Measurements from ENCODE around the gene TNFRSF12A. TPM values are rescaled to one million over a fixed set of nuclear protein-coding genes. Genes with fewer than 3 reads are reported as not detected.
A peak's percentile ranks its signal among the peaks of the same experiment; 100 is the strongest.

TNFRSF12A gene
- polyA plus RNA-seq, 2 of the 4 experiments (the other 2 are of a cell fraction) = 111 to 314 TPM

GRCh38 chr16:3028716-3029319, 8.7 kb downstream of the TNFRSF12A start:
- ChIA-PET CTCF (interaction anchor here (0.6 to 11.0 kb wide), 14 partner anchors 10 to 543 kb away, joined by 3 to 214 read pairs (median 6); partner anchors contain the start of genes BICDL2, CLDN6, CLDN9 and TNFRSF12A), POLR2A (interaction anchor here (1.2 to 2.0 kb wide), 3 partner anchors 9 to 129 kb away, joined by 4 to 13 read pairs (median 7); partner anchors contain the start of gene TNFRSF12A)
- 75% methylated on average over 9 of the region's 15 CpGs for WGBS (ENCODE audit: missing lambda C conversion rate)
- no peak for DNase-seq (ENCODE audit: low read depth in 1 of 2, low spot score in 1 of 2)
- no peak for ATAC-seq
- Histone ChIP-seq H3K4me2 (peak overlapping the region; percentile 76), H3K4me3 (no peak overlapping the region), H3K4me1 (peaks cover 18% of the 10 kb centered on the region), H3K27ac (peak overlapping the region in 1 of 2 experiments; percentile 32; a peak in 1 of 6 replicates), H3K9me3 (no peaks in the 10 kb centered on the region)
- TF ChIP-seq CBX8 (IDR thresholded peaks at IDR 0.05) (no peak), CEBPB (IDR thresholded peaks at IDR 0.05) (no peak), RARB (CRISPR knock-in tag; IDR thresholded peaks at IDR 0.05) (no peak), NR3C1 (IDR thresholded peaks at IDR 0.05) (no peak), MAZ (IDR thresholded peaks at IDR 0.05; ENCODE audit: borderline replicate concordance, low read depth, low read length) (no peak), TFCP2L1 (CRISPR knock-in tag; IDR thresholded peaks at IDR 0.05) (no peak), POLR2AphosphoS2 (conservative IDR thresholded peaks at IDR 0.05; ENCODE audit: low read length) (peak; percentile 43; the same call in 1 of the 2 replicates), PHF8 (IDR thresholded peaks at IDR 0.05; ENCODE audit: borderline replicate concordance, low read depth) (no peak), HEYL (CRISPR knock-in tag; IDR thresholded peaks at IDR 0.05) (no peak), CTCF (IDR thresholded peaks at IDR 0.05) (no peak), NFE2L2 (conservative IDR thresholded peaks at IDR 0.05; ENCODE audit: low read length) (no peak), HDAC2 (IDR thresholded peaks at IDR 0.05) (no peak), RFX5 (IDR thresholded peaks at IDR 0.05) (no peak), ZFP36 (IDR thresholded peaks at IDR 0.05; ENCODE audit: borderline replicate concordance, partially characterized antibody) (peak; percentile 96), ZSCAN20 (CRISPR knock-in tag; IDR thresholded peaks at IDR 0.05) (no peak), HMGXB4 (CRISPR knock-in tag; IDR thresholded peaks at IDR 0.05; ENCODE audit: borderline replicate concordance) (0 out of 2 replicates have a peak, but pooled peaks have one; percentile 1), FOSL2 (IDR thresholded peaks at IDR 0.05) (no peak), FOSL2 (CRISPR knock-in tag; IDR thresholded peaks at IDR 0.05) (no peak)
- TF ChIP-seq, protein P1, sequence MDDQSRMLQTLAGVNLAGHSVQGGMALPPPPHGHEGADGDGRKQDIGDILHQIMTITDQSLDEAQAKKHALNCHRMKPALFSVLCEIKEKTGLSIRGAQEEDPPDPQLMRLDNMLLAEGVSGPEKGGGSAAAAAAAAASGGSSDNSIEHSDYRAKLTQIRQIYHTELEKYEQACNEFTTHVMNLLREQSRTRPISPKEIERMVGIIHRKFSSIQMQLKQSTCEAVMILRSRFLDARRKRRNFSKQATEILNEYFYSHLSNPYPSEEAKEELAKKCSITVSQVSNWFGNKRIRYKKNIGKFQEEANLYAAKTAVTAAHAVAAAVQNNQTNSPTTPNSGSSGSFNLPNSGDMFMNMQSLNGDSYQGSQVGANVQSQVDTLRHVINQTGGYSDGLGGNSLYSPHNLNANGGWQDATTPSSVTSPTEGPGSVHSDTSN (IDR thresholded peaks at IDR 0.05) = no peak
- FAIRE-seq = no peak

GRCh38 chr16:3029491-3030221, 9.5 kb downstream of the TNFRSF12A start:
- no peak overlapping the region for H3K4me3 ChIP-seq
- FAIRE-seq (no peak), ATAC-seq (no peak)

More at GRCh38 chr16:3029491-3030221, 9.5 kb downstream of the TNFRSF12A start:
- no peak overlapping the region for H3K27ac ChIP-seq
- TF ChIP-seq TP53 (CRISPR knock-in tag; IDR thresholded peaks at IDR 0.05) (no peak), NR3C1 (IDR thresholded peaks at IDR 0.05) (no peak), POLR2AphosphoS2 (conservative IDR thresholded peaks at IDR 0.05; ENCODE audit: low read length) (peak; percentile 40)
- POLR2A ChIA-PET = interaction anchor here (2.0 to 3.8 kb wide), 3 partner anchors 9 to 26 kb away, joined by 7 to 40 read pairs (median 13); partner anchors contain the start of gene TNFRSF12A
- peaks cover 15% of the 10 kb centered on the region for H3K4me1 ChIP-seq
- WGBS (ENCODE audit: missing lambda C conversion rate) = 92% methylated on average over 56 of the region's 59 CpGs
- CTCF ChIA-PET = interaction anchor here (1.3 to 11.0 kb wide), 11 partner anchors 10 to 113 kb away, joined by 3 to 214 read pairs (median 20); partner anchors contain the start of genes BICDL2, CLDN6, CLDN9 and TNFRSF12A
- H3K9me3 ChIP-seq = no peaks in the 10 kb centered on the region
- no peak overlapping the region for H3K4me2 ChIP-seq
- no peak for DNase-seq (ENCODE audit: low read depth in 1 of 2, low spot score in 1 of 2)
